Measurements from ENCODE around the gene MPC2.

MPC2 gene

DNA sequence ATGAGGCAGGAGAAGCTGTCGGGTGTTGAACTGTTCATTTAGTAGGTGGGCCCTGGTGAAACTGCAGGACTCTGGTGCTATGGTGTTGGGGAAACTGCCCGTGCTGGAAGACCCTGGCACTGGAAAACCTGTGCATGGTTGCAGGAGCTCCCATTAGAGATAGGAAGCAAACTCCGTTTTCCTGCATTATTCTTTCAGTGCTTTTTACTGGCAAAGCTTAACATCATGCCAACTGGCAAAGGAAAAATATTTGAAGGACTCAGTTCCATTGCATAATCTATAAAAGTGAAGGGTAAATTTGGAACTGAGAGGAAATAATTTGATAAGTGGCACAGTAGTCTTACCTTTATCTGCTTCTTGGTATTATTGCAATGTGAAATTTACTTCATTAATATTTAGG lies 31.7 kb upstream of the MPC2 start:
- Histone ChIP-seq H3K9ac (ENCODE audit: low read depth, low read length) (no peak overlapping the region), H3K4me1 (ENCODE audit: insufficient read depth, low read length) (no peaks in the 10 kb centered on the region), H4K20me1 (ENCODE audit: insufficient read depth, low read length) (no peaks in the 10 kb centered on the region), H3K27ac (ENCODE audit: low read length) (no peak overlapping the region), H3K79me2 (ENCODE audit: insufficient read depth, low read length) (peaks cover 20% of the 10 kb centered on the region), H3K4me2 (ENCODE audit: insufficient read depth, low read length) (no peak overlapping the region), H2AFZ (ENCODE audit: low read depth, low read length) (no peak overlapping the region), H3K27me3 (ENCODE audit: insufficient read depth, low read length, poor library complexity) (no peaks in the 10 kb centered on the region), H3K4me3 (ENCODE audit: low read depth in 1 of 2, low read length in 2 of 2) (no peak overlapping the region), H3K36me3 (ENCODE audit: insufficient read depth, low read length) (peaks cover 30% of the 10 kb centered on the region), H3K9me3 (ENCODE audit: insufficient read depth, low read length, severe bottlenecking) (no peaks in the 10 kb centered on the region)
- TF ChIP-seq, protein P1, sequence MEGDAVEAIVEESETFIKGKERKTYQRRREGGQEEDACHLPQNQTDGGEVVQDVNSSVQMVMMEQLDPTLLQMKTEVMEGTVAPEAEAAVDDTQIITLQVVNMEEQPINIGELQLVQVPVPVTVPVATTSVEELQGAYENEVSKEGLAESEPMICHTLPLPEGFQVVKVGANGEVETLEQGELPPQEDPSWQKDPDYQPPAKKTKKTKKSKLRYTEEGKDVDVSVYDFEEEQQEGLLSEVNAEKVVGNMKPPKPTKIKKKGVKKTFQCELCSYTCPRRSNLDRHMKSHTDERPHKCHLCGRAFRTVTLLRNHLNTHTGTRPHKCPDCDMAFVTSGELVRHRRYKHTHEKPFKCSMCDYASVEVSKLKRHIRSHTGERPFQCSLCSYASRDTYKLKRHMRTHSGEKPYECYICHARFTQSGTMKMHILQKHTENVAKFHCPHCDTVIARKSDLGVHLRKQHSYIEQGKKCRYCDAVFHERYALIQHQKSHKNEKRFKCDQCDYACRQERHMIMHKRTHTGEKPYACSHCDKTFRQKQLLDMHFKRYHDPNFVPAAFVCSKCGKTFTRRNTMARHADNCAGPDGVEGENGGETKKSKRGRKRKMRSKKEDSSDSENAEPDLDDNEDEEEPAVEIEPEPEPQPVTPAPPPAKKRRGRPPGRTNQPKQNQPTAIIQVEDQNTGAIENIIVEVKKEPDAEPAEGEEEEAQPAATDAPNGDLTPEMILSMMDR (IDR thresholded peaks at IDR 0.05; ENCODE audit: borderline replicate concordance, extremely low read depth, low read length, poor library complexity, severe bottlenecking) = no peak
- TF ChIP-seq EZH2 (IDR thresholded peaks at IDR 0.05; ENCODE audit: borderline replicate concordance, low read depth, low read length, severe bottlenecking) = no peak
- DNase-seq = no peak
- ATAC-seq (ENCODE audit: insufficient read depth, low read depth) = no peak

- H3K4me3 ChIP-seq (ENCODE audit: low read depth in 1 of 2, low read length in 2 of 2) = no peak overlapping the region
- no peak for DNase-seq
- no peak for TF ChIP-seq EZH2 (IDR thresholded peaks at IDR 0.05; ENCODE audit: borderline replicate concordance, low read depth, low read length, severe bottlenecking)
- TF ChIP-seq, protein P1 (IDR thresholded peaks at IDR 0.05; ENCODE audit: borderline replicate concordance, extremely low read depth, low read length, poor library complexity, severe bottlenecking) = no peak
Observed at GRCh38 chr1:167966050-167966449, 29.2 kb upstream of the MPC2 start.

DNA sequence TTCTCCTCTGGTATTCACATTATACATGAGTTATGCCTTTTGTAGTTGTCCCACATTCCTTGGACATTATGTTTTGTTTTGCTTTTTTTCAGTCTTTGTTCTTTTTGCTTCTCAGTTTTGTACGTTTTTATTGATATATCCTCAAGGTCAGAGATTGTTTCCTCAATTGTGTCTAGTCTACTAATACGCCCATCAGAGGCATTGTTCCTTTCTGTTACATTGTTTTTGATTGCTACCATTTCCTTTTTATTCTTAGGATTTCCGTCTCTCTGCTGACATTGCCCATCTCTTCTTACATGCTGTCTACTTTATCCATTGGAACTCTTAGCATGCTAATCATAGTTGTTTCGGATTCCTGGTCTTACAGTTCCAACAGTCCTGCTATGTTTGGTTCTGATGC lies 27.8 kb upstream of the MPC2 start:
- Histone ChIP-seq H3K4me3 (ENCODE audit: low read depth in 1 of 2, low read length in 2 of 2) (no peak overlapping the region), H3K9ac (ENCODE audit: low read depth, low read length) (no peak overlapping the region), H2AFZ (ENCODE audit: low read depth, low read length) (no peak overlapping the region), H3K36me3 (ENCODE audit: insufficient read depth, low read length) (peaks cover 19% of the 10 kb centered on the region; the same call in 1 of the 2 replicates), H3K27me3 (ENCODE audit: insufficient read depth, low read length, poor library complexity) (no peaks in the 10 kb centered on the region), H3K4me1 (ENCODE audit: insufficient read depth, low read length) (no peaks in the 10 kb centered on the region), H3K9me3 (ENCODE audit: insufficient read depth, low read length, severe bottlenecking) (no peaks in the 10 kb centered on the region), H4K20me1 (ENCODE audit: insufficient read depth, low read length) (no peaks in the 10 kb centered on the region), H3K27ac (ENCODE audit: low read length) (no peak overlapping the region), H3K4me2 (ENCODE audit: insufficient read depth, low read length) (no peak overlapping the region), H3K79me2 (ENCODE audit: insufficient read depth, low read length) (peaks cover 47% of the 10 kb centered on the region)
- no peak for TF ChIP-seq EZH2 (IDR thresholded peaks at IDR 0.05; ENCODE audit: borderline replicate concordance, low read depth, low read length, severe bottlenecking)
- TF ChIP-seq, protein P1 (IDR thresholded peaks at IDR 0.05; ENCODE audit: borderline replicate concordance, extremely low read depth, low read length, poor library complexity, severe bottlenecking) = no peak
- DNase-seq (no peak), ATAC-seq (ENCODE audit: insufficient read depth, low read depth) (no peak)

More at GRCh38 chr1:167966050-167966449, 29.2 kb upstream of the MPC2 start:
- H3K4me1 ChIP-seq (ENCODE audit: insufficient read depth, low read length) = no peaks in the 10 kb centered on the region
- H3K4me2 ChIP-seq (ENCODE audit: insufficient read depth, low read length) = no peak overlapping the region
- H3K27ac ChIP-seq (ENCODE audit: low read length) = no peak overlapping the region
- peaks cover 39% of the 10 kb centered on the region for H3K79me2 ChIP-seq (ENCODE audit: insufficient read depth, low read length)
- no peaks in the 10 kb centered on the region for H4K20me1 ChIP-seq (ENCODE audit: insufficient read depth, low read length)
- peaks cover 19% of the 10 kb centered on the region; the same call in 1 of the 2 replicates for H3K36me3 ChIP-seq (ENCODE audit: insufficient read depth, low read length)
- no peak for ATAC-seq (ENCODE audit: insufficient read depth, low read depth)
- no peaks in the 10 kb centered on the region for H3K9me3 ChIP-seq (ENCODE audit: insufficient read depth, low read length, severe bottlenecking)
- H2AFZ ChIP-seq (ENCODE audit: low read depth, low read length) = no peak overlapping the region
- no peaks in the 10 kb centered on the region for H3K27me3 ChIP-seq (ENCODE audit: insufficient read depth, low read length, poor library complexity)
- H3K9ac ChIP-seq (ENCODE audit: low read depth, low read length) = no peak overlapping the region

DNA sequence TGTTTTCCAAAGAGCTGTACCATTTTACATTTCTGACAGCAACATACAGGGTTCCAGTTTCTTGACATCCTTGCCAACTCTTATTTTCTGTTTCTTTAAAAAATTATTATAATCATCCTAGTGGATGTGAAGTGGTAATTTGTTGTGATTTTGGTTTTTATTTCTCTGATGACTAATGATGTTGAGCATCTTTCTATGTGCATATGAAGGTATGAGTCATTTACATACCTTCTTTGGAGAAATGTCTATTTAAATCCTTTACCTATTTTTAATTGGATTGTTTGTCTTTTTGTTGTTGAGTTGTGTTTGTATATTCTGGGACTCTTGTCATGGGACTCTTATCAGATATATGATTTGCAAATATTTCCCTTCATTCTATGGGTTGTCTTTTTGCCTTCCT lies 20.8 kb upstream of the MPC2 start:
- Histone ChIP-seq H3K4me2 (ENCODE audit: insufficient read depth, low read length) (no peak overlapping the region), H3K27me3 (ENCODE audit: insufficient read depth, low read length, poor library complexity) (no peaks in the 10 kb centered on the region), H3K79me2 (ENCODE audit: insufficient read depth, low read length) (peaks cover 45% of the 10 kb centered on the region), H2AFZ (ENCODE audit: low read depth, low read length) (no peak overlapping the region), H3K27ac (ENCODE audit: low read length) (no peak overlapping the region), H3K4me3 (ENCODE audit: low read depth in 1 of 2, low read length in 2 of 2) (no peak overlapping the region), H4K20me1 (ENCODE audit: insufficient read depth, low read length) (no peaks in the 10 kb centered on the region), H3K9me3 (ENCODE audit: insufficient read depth, low read length, severe bottlenecking) (no peaks in the 10 kb centered on the region), H3K9ac (ENCODE audit: low read depth, low read length) (no peak overlapping the region), H3K4me1 (ENCODE audit: insufficient read depth, low read length) (no peaks in the 10 kb centered on the region), H3K36me3 (ENCODE audit: insufficient read depth, low read length) (peaks cover 31% of the 10 kb centered on the region)
- TF ChIP-seq, protein P1 (IDR thresholded peaks at IDR 0.05; ENCODE audit: borderline replicate concordance, extremely low read depth, low read length, poor library complexity, severe bottlenecking) = no peak
- no peak for TF ChIP-seq EZH2 (IDR thresholded peaks at IDR 0.05; ENCODE audit: borderline replicate concordance, low read depth, low read length, severe bottlenecking)
- DNase-seq (no peak), ATAC-seq (ENCODE audit: insufficient read depth, low read depth) (no peak)

All from DND-41 (cell line).